GM19372 (cell line): ENCODE data around the gene ST13.
A peak's percentile ranks its signal among the peaks of the same experiment; 100 is the strongest.
"Not testable (repeated sequence)": the region's sequence is repeated elsewhere in the genome, so short reads cannot be mapped to it uniquely, and the experiment has no call there.

Experiments used
- ATAC-seq: cut with Tn5 transposase; IDR thresholded peaks from one replicate; pipeline ENCODE4 v1.9.1; 2021; ENCODE audit warnings: mild to moderate bottlenecking, low read depth, moderate library complexity; ENCODE audit not compliant: unreplicated experiment

The ST13 gene

GRCh38 chr22:40856513-40857308 lies at the start of gene ST13, which contains the start of gene XPNPEP3:
ST13 (minus strand) TSS chr22:40856639; CDS start chr22:40856540, 99 bp downstream.
XPNPEP3 (plus strand) TSS chr22:40857148; CDS start chr22:40857182, 34 bp downstream.
- ATAC-seq = peak; percentile 87

GRCh38 chr22:40904101-40904500 lies 47.7 kb upstream of the ST13 start:
- no peak for ATAC-seq

GRCh38 chr22:40898850-40899357 lies 42.5 kb upstream of the ST13 start:
- ATAC-seq = no peak

- ATAC-seq = no peak
These were observed 38.0 kb upstream of the ST13 start for GRCh38 chr22:40894417-40894816.

- ATAC-seq = no peak
These were observed 34.4 kb upstream of the ST13 start for GRCh38 chr22:40890881-40891280.

- no peak for ATAC-seq
These were observed 32.7 kb upstream of the ST13 start for GRCh38 chr22:40889116-40889515.

- no peak for ATAC-seq
These were observed 22.5 kb upstream of the ST13 start for GRCh38 chr22:40878922-40879321.

- ATAC-seq = no peak
These were observed 21.0 kb upstream of the ST13 start for GRCh38 chr22:40877488-40877887.

- ATAC-seq = no peak
These were observed 20.5 kb upstream of the ST13 start for GRCh38 chr22:40876907-40877306.

- ATAC-seq = no peak
These were observed 18.7 kb upstream of the ST13 start for GRCh38 chr22:40875111-40875510.

- ATAC-seq = no peak
These were observed 17.6 kb upstream of the ST13 start for GRCh38 chr22:40874016-40874415.

- ATAC-seq = not testable (repeated sequence)
These were observed 11.9 kb upstream of the ST13 start for GRCh38 chr22:40868379-40868778.

- no peak for ATAC-seq
These were observed 10.7 kb upstream of the ST13 start for GRCh38 chr22:40867109-40867508.

GRCh38 chr22:40862537-40862936 lies 6.1 kb upstream of the ST13 start:
- no peak for ATAC-seq

GRCh38 chr22:40862013-40862412 lies 5.6 kb upstream of the ST13 start, which contains the start of gene DNAJB7:
DNAJB7 (minus strand) TSS chr22:40862113; CDS start chr22:40861994, 119 bp downstream.
- no peak for ATAC-seq

GRCh38 chr22:40857309-40857855 lies 943 bp upstream of the ST13 start:
- ATAC-seq = no peak

GRCh38 chr22:40855979-40856512 lies 393 bp downstream of the ST13 start:
- ATAC-seq = peak; percentile 0

- ATAC-seq = no peak
These were observed 1.1 kb downstream of the ST13 start for GRCh38 chr22:40855071-40855978.

GRCh38 chr22:40853961-40854360 lies 2.5 kb downstream of the ST13 start:
- no peak for ATAC-seq

- no peak for ATAC-seq
These were observed 3.1 kb downstream of the ST13 start for GRCh38 chr22:40853333-40853732.
